ENCODE measurements around the gene KCNMB2.

DNA sequence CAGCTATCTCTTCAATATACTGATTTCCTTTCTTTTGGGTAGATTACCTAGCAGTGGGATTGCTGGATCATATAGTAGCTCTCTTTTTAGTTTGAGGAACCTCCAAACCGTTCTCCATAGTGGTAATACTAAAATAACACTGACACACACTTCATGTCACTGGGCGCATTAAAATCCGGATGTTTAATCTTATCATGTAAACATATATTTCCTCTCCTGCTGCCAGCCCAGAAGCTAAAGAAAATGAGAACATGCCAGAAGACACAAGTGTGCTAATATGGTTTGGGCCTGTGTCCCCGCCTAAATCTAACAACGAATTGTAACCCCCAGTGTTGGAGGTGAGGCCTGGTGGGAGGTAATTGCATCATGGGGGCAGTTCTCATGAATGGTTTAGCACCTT, 23.6 kb upstream of the KCNMB2 start:
- no peak for TF ChIP-seq POLR2A (IDR thresholded peaks at IDR 0.05)
- TF ChIP-seq, protein P1, sequence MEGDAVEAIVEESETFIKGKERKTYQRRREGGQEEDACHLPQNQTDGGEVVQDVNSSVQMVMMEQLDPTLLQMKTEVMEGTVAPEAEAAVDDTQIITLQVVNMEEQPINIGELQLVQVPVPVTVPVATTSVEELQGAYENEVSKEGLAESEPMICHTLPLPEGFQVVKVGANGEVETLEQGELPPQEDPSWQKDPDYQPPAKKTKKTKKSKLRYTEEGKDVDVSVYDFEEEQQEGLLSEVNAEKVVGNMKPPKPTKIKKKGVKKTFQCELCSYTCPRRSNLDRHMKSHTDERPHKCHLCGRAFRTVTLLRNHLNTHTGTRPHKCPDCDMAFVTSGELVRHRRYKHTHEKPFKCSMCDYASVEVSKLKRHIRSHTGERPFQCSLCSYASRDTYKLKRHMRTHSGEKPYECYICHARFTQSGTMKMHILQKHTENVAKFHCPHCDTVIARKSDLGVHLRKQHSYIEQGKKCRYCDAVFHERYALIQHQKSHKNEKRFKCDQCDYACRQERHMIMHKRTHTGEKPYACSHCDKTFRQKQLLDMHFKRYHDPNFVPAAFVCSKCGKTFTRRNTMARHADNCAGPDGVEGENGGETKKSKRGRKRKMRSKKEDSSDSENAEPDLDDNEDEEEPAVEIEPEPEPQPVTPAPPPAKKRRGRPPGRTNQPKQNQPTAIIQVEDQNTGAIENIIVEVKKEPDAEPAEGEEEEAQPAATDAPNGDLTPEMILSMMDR (IDR thresholded peaks at IDR 0.05): no peak

Measured in right lobe of liver (tissue), 4 donors.